ENCODE data around the gene IGSF6.

GRCh38 chr16:21593530-21594289 lies 58.7 kb downstream of the IGSF6 start:
- no peak for TF ChIP-seq BACH1 (IDR thresholded peaks at IDR 0.05; ENCODE audit: low read length)
- TF ChIP-seq, protein P1, sequence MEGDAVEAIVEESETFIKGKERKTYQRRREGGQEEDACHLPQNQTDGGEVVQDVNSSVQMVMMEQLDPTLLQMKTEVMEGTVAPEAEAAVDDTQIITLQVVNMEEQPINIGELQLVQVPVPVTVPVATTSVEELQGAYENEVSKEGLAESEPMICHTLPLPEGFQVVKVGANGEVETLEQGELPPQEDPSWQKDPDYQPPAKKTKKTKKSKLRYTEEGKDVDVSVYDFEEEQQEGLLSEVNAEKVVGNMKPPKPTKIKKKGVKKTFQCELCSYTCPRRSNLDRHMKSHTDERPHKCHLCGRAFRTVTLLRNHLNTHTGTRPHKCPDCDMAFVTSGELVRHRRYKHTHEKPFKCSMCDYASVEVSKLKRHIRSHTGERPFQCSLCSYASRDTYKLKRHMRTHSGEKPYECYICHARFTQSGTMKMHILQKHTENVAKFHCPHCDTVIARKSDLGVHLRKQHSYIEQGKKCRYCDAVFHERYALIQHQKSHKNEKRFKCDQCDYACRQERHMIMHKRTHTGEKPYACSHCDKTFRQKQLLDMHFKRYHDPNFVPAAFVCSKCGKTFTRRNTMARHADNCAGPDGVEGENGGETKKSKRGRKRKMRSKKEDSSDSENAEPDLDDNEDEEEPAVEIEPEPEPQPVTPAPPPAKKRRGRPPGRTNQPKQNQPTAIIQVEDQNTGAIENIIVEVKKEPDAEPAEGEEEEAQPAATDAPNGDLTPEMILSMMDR (IDR thresholded peaks at IDR 0.05; ENCODE audit: control extremely low read depth in 1 of 3, insufficient read depth in 1 of 3, low read depth in 1 of 3, low read length in 3 of 3) = no peak
- no peak for TF ChIP-seq KDM5A (IDR thresholded peaks at IDR 0.05; ENCODE audit: low read length)
- TF ChIP-seq, protein P2, sequence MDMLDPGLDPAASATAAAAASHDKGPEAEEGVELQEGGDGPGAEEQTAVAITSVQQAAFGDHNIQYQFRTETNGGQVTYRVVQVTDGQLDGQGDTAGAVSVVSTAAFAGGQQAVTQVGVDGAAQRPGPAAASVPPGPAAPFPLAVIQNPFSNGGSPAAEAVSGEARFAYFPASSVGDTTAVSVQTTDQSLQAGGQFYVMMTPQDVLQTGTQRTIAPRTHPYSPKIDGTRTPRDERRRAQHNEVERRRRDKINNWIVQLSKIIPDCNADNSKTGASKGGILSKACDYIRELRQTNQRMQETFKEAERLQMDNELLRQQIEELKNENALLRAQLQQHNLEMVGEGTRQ (IDR thresholded peaks at IDR 0.05; ENCODE audit: low read length) = no peak
- no peak for TF ChIP-seq EP300 (IDR thresholded peaks at IDR 0.05; ENCODE audit: borderline replicate concordance in 1 of 2, low read depth in 2 of 2, low read length in 2 of 2)
